GM19025 (cell line): Measurements from ENCODE around the gene ARHGEF1.

Experiments
- ATAC-seq: cut with Tn5 transposase; IDR thresholded peaks from one replicate; pipeline ENCODE4 v1.9.1; 2021; ENCODE audit warnings: mild to moderate bottlenecking, low read depth, moderate library complexity; ENCODE audit not compliant: unreplicated experiment

ARHGEF1 gene

GRCh38 chr19:41883463-41883820 is 458 bp downstream of the ARHGEF1 start:
- no peak for ATAC-seq

- ATAC-seq: peak; percentile 76
Measured at GRCh38 chr19:41883821-41884733, 1.1 kb downstream of the ARHGEF1 start.

- ATAC-seq: no peak
Measured at GRCh38 chr19:41886761-41887710, 4.1 kb downstream of the ARHGEF1 start.

GRCh38 chr19:41887711-41888382 is 4.9 kb downstream of the ARHGEF1 start:
- ATAC-seq: no peak

DNA sequence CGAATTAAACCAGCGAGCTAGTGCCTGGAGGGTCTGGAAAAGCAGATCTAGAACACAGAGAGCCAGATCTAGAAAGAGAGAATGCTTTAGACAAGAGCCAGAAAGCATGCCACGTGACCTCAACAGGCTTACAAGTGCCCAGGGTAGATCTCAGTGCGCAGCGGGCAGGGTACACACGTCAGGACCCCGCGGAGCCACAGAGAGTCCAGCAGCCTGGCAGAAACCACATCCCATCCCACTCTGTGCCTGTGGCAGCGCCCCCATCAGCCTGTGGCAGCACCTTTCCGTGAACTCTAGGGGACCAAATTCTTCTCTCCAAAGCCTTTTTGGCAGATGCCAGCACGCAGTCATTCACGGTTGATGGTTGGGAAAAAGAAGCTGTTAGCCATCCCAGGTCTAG is 5.9 kb downstream of the ARHGEF1 start:
- no peak for ATAC-seq

DNA sequence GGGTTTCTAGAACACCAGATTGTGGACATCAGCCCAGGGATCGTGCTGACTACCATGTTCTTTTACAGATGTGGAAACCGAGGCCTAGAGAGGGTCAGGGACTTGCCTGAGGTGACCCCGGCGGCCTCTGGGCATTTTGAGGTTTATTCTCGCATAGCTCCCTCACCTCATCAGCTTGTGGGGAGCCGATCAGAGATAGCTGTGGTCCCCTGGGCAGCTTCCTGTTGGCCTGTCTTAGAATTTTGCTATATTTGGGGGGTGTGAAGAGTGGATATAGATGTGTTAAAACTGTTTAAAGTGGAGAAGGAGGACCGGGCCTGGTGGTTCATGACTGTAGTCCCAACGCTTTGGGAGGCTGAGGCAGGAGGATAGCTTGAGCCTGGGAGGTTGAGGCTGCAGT is 6.9 kb downstream of the ARHGEF1 start:
- ATAC-seq: no peak

GRCh38 chr19:41890936-41891335 is 8.0 kb downstream of the ARHGEF1 start:
- ATAC-seq: no peak

- ATAC-seq: no peak
Measured at GRCh38 chr19:41892173-41892902, 9.4 kb downstream of the ARHGEF1 start.

- no peak for ATAC-seq
Measured at GRCh38 chr19:41893899-41894298, 10.9 kb downstream of the ARHGEF1 start.

DNA sequence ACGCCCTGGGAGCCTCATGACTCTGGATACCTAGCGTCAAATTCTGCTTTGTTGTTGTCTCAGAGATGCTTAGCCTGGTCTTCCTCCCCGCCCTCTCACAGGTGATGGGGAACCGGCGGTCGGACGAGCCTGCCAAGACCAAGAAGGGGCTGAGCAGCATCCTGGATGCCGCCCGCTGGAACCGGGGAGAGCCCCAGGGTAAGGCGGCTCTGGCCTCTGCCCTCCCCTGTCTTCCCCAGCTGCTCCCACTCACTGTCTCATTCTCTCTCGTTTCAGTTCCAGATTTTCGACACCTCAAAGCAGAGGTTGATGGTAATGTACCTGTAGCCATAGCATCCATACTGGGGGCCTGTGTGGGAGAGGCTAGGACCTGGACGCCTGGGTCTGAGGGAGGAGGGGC is 11.4 kb downstream of the ARHGEF1 start:
- no peak for ATAC-seq

- no peak for ATAC-seq
Measured at GRCh38 chr19:41895745-41896580, 13.0 kb downstream of the ARHGEF1 start.

DNA sequence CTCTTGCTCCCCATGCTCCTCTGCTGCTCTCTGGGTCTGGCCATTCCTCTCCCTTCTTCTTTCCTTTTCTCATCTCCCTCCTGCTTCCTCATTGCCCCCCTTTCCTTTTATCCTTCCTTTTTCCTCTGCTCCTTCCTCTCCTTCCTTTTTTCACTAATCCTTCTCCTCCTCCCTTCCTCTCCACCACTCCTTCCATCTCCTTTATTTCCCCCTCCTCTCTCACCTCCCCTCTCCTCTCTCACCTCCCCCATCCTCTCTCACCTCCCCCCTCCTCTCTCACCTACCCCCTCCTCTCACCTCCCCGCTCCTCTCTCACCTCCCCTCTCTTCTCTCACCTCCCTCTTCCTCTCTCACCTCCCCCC is 13.6 kb downstream of the ARHGEF1 start:
- ATAC-seq: no peak

- no peak for ATAC-seq
Measured at GRCh38 chr19:41897181-41897580, 14.2 kb downstream of the ARHGEF1 start.

GRCh38 chr19:41897820-41898219 is 14.8 kb downstream of the ARHGEF1 start:
- ATAC-seq: no peak

DNA sequence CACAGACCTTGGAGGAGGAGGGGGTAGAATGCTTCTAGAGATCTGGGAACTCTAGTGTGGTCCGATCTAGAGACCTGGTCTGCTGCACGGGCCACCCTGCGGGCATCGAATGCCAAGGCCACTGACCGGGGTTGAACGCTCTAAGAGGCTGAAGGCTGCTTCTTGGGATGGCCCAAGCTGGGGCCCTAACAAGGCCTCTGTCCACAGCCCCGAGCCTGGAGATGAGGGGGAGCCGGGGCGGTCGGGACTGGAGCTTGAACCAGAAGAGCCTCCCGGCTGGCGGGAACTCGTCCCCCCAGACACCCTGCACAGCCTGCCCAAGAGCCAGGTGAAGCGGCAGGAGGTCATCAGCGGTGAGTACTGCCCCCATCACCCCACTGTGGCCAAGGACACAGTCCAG is 15.3 kb downstream of the ARHGEF1 start:
- ATAC-seq: no peak

DNA sequence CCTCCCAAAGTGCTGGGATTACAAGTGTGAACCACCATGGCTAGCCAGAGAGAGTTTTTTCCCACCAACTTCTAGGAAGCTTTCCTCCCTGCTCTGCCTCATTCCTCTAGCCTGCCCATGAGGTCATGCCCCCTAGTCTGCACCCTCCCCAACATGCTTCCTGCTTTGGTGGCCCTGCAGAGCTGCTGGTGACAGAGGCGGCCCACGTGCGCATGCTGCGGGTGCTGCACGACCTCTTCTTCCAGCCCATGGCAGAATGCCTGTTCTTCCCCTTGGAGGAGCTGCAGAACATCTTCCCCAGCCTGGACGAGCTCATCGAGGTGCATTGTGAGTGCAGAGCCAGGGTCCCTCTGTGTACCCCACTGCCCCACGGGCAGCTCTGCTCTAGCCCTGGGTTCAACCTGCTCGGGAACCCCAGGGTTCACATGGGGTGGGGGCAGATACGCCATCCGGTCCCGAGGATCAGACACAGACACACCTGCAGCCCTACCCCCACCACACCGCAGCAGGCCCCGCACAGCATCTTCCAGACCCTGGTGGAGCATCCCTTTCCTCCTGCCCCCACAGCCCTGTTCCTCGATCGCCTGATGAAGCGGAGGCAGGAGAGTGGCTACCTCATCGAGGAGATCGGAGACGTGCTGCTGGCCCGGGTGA is 18.9 kb downstream of the ARHGEF1 start:
- ATAC-seq: no peak

- ATAC-seq: no peak
Measured at GRCh38 chr19:41902594-41902993, 19.6 kb downstream of the ARHGEF1 start.

DNA sequence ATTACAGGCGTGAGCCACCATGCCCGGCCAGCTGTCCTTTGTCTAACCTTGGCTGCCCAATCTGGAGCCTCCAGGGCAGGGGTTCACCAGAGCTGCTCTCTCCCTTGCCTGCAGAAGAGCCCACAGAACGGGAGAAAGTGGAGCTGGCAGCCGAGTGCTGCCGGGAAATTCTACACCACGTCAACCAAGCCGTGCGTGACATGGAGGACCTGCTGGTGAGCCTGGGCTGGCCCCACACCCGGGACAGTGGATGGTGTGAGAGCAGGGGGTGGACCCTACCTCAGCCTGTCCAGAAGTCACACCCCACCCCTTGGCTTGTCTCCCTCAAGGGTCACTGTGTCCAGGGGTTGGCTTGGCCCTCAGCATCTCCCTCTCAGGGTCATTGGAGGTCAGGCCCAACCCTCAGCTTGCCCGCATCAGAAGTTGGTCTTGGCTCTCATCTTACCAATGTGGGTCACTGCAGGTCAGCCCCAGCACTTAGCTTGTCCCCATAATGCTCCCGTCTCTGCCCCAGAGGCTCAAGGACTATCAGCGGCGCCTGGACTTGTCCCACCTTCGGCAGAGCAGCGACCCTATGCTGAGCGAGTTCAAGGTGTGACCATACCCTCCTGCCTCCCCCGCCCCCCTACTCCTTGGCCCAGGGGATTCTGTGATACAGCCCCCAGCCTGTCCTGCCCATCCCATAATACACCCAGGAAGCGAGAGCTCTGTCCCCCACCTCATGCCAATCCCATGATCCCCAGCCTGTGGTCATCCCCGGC is 20.4 kb downstream of the ARHGEF1 start:
- no peak for ATAC-seq
